Endothelial cell of umbilical vein (primary cell): Measurements from ENCODE around the gene CENPW. TPM values are rescaled to one million over a fixed set of nuclear protein-coding genes. Genes with fewer than 3 reads are reported as not detected.

Source experiments
- BruUV-seq: library from RNA; stranded (reverse); fragments of 400-500 nt; replicated peaks from 2 replicates; lab custom pipeline; 2021; lab: Mats Ljungman, UMichigan
- CTCF ChIA-PET: fragments of 300-600, 350-600 bp; sonication (Branson Sonifier 250); formaldehyde crosslinking; loops from one replicate; lab custom pipeline; 2021; ENCODE audit warnings: antibody characterized with exemption, inconsistent platforms; lab: Charles Lee
- POLR2A ChIA-PET: fragments of 300-600, 350-600 bp; sonication (Branson Sonifier 250); formaldehyde crosslinking; loops from one replicate; lab custom pipeline; 2021; ENCODE audit warnings: antibody characterized with exemption, inconsistent platforms; lab: Charles Lee
- DNase-seq: peaks from one replicate; pipeline ENCODE4 v3.0.0-alpha.2; 2011; ENCODE audit warnings: low read depth, low spot score
- FAIRE-seq: peaks from 2 replicates; lab custom pipeline; 2011; peaks lifted over from hg19 to GRCh38; lab: Jason Lieb, UNC
- H2AFZ ChIP-seq: 2 replicates; pipeline ENCODE4 v1.6.0; 2012; ENCODE audit warnings: low read depth, low read length, control low read depth, inconsistent platforms
- H3K27ac ChIP-seq: 2 replicates; pipeline ENCODE4 v1.5.1; 2011; ENCODE audit warnings: low read depth, mild to moderate bottlenecking, control low read depth, low read length, moderate library complexity; ENCODE audit not compliant: insufficient read depth
- H3K27me3 ChIP-seq, 2 experiments: 2 replicates each; pipeline versions ENCODE4 v1.6.0 to v1.6.1; 2011; ENCODE audit warnings: low read length in 2 of 2, mixed read lengths in 1 of 2; ENCODE audit not compliant: control insufficient read depth in 2 of 2, insufficient read depth in 2 of 2
- H3K36me3 ChIP-seq, 2 experiments: 2 replicates in 1 of 2; 3 replicates in 1 of 2; pipeline ENCODE4 v1.5.1; 2011; ENCODE audit warnings: low read length in 2 of 2, mild to moderate bottlenecking in 1 of 2, moderate library complexity in 1 of 2; ENCODE audit not compliant: control insufficient read depth in 2 of 2, insufficient read depth in 2 of 2; ENCODE audit errors: extremely low read depth in 1 of 2
- H3K4me1 ChIP-seq: 3 replicates; pipeline ENCODE4 v1.5.1; 2011; ENCODE audit warnings: mild to moderate bottlenecking, low read length; ENCODE audit not compliant: control insufficient read depth, insufficient read depth; ENCODE audit errors: extremely low read depth
- H3K4me2 ChIP-seq: 2 replicates; pipeline ENCODE4 v1.6.1; 2011; ENCODE audit warnings: low read length, control low read depth, mixed read lengths; ENCODE audit not compliant: insufficient read depth
- H3K4me3 ChIP-seq, 3 experiments: fragments of 200-600 bp in 1 of 3; sonication (generic), shearing (Covaris generic) in 1 of 3; replicated peaks in 1 of 3; 2 replicates each; pipeline ENCODE4 v1.5.1; 2011 to 2016; ENCODE audit warnings: control low read depth in 3 of 3, low read length in 3 of 3, mild to moderate bottlenecking in 2 of 3, inconsistent platforms in 1 of 3, low read depth in 1 of 3, moderate library complexity in 1 of 3; ENCODE audit not compliant: insufficient read depth in 1 of 3
- H3K79me2 ChIP-seq: 2 replicates; pipeline ENCODE4 v1.6.0; 2012; ENCODE audit warnings: low read length, inconsistent platforms; ENCODE audit not compliant: control insufficient read depth, insufficient read depth
- H3K9ac ChIP-seq: replicated peaks from 2 replicates; pipeline ENCODE3; 2011; ENCODE audit warnings: low read length, control low read depth; ENCODE audit not compliant: insufficient read depth; ENCODE audit errors: extremely low read depth
- H3K9me1 ChIP-seq: replicated peaks from 3 replicates; pipeline ENCODE4 v1.6.0; 2011; ENCODE audit warnings: mild to moderate bottlenecking, low read length; ENCODE audit not compliant: control insufficient read depth, insufficient read depth; ENCODE audit errors: extremely low read depth
- H3K9me3 ChIP-seq: replicated peaks from 2 replicates; pipeline ENCODE4 v1.5.1; 2012; ENCODE audit warnings: low read length, inconsistent platforms; ENCODE audit not compliant: control insufficient read depth, insufficient read depth
- H4K20me1 ChIP-seq: replicated peaks from 2 replicates; pipeline ENCODE3; 2011; ENCODE audit warnings: mild to moderate bottlenecking, low read length; ENCODE audit not compliant: control insufficient read depth, insufficient read depth; ENCODE audit errors: extremely low read depth
- CTCF ChIP-seq, 2 donors: IDR thresholded peaks; 1 replicate in 1 of 2; 2 replicates in 1 of 2; pipeline ENCODE4 v1.5.1; 2011; ENCODE audit warnings: low read length in 2 of 2, mild to moderate bottlenecking in 2 of 2, moderate library complexity in 2 of 2, control low read depth in 1 of 2, inconsistent platforms in 1 of 2, low read depth in 1 of 2; ENCODE audit not compliant: insufficient read depth in 1 of 2; ENCODE audit errors: extremely low read depth in 1 of 2
- EZH2 ChIP-seq: IDR thresholded peaks from 2 replicates; pipeline ENCODE4 v1.6.1; 2012; ENCODE audit warnings: borderline replicate concordance, low read depth, mild to moderate bottlenecking, moderate library complexity, low read length, inconsistent platforms; ENCODE audit not compliant: severe bottlenecking
- FOS ChIP-seq: IDR thresholded peaks from 2 replicates; pipeline ENCODE4 v1.6.1; 2011; ENCODE audit warnings: mild to moderate bottlenecking, low read length, moderate library complexity, borderline replicate concordance; ENCODE audit not compliant: insufficient read depth
- GATA2 ChIP-seq: IDR thresholded peaks from 2 replicates; pipeline ENCODE4 v1.7.0; 2011; ENCODE audit warnings: low read depth, mild to moderate bottlenecking, moderate library complexity, mixed read lengths, low read length; ENCODE audit not compliant: insufficient read length, insufficient read depth
- JUN ChIP-seq: IDR thresholded peaks from 2 replicates; pipeline ENCODE4 v1.6.1; 2011; ENCODE audit warnings: borderline replicate concordance, low read depth; ENCODE audit not compliant: insufficient read length, insufficient read depth
- MAX ChIP-seq: IDR thresholded peaks from 2 replicates; pipeline ENCODE4 v1.6.1; 2011; ENCODE audit not compliant: insufficient read depth, insufficient read length
- MYC ChIP-seq: IDR thresholded peaks from one replicate; pipeline ENCODE4 v1.6.1; 2011; ENCODE audit warnings: mild to moderate bottlenecking, low read depth, low read length
- POLR2A ChIP-seq: IDR thresholded peaks from 2 replicates; pipeline ENCODE4 v1.6.1; 2012; ENCODE audit warnings: low read depth, mild to moderate bottlenecking, control low read depth, low read length
- POLR2AphosphoS5 ChIP-seq: IDR thresholded peaks from 2 replicates; pipeline ENCODE4 v1.6.1; 2012; ENCODE audit warnings: low read depth, mild to moderate bottlenecking, control low read depth, low read length, moderate library complexity; ENCODE audit not compliant: insufficient read depth
- dilution Hi-C: fragments of 300-500 bp; cut with MboI; formaldehyde crosslinking; loops from one replicate; pipeline ENCODE4 v1.15.0; 2019; ENCODE audit warnings: low sequenced_read_pairs; ENCODE audit not compliant: extremely low pct_ligation_motif_present
- intact Hi-C: fragments of 100-400 bp; cut with micrococcal nuclease; formaldehyde crosslinking; loops from one replicate; pipeline ENCODE4 v1.10.0; 2022
- polyA plus RNA-seq, 4 experiments: library from polyadenylated mRNA; depleted of rRNA in 3 of 4; stranded (reverse) in 3 of 4; unstranded in 1 of 4; fragments of >200 nt; gene quantifications; 2 replicates each; pipeline versions ENCODE4 v1.2.1 to v1.2.3, GENCODE V29; 2011 to 2012; ENCODE audit warnings: missing spikeins in 1 of 4
- total RNA-seq: library from RNA; stranded (reverse); gene quantifications from 2 replicates; pipeline ENCODE4 v1.2.3, GENCODE V29; 2021

CENPW gene
- total and polyA plus RNA-seq, 2 donors (not counting 3 experiments of a cell fraction or from before 2014, with no cell fraction given) = 16.9 to 85.8 TPM

- DNase-seq (no peak), FAIRE-seq (no peak)
- Histone ChIP-seq H4K20me1 (no peaks in the 10 kb centered on the region), H3K9ac (no peak overlapping the region), H3K79me2 (no peaks in the 10 kb centered on the region), H3K27me3 (no peaks in the 10 kb centered on the region), H3K4me3 (no peak overlapping the region), H3K36me3 (no peaks in the 10 kb centered on the region), H3K4me1 (no peaks in the 10 kb centered on the region), H3K27ac (no peak overlapping the region), H2AFZ (no peak overlapping the region), H3K9me1 (no peaks in the 10 kb centered on the region), H3K9me3 (no peaks in the 10 kb centered on the region), H3K4me2 (no peak overlapping the region)
- POLR2A ChIA-PET = no interaction called here
- no TSS peak for BruUV-seq
- no peak for TF ChIP-seq POLR2AphosphoS5
- TF ChIP-seq FOS = no peak
- no peak for TF ChIP-seq EZH2
- no peak for TF ChIP-seq POLR2A
- intact Hi-C loops (no loop called here), dilution Hi-C loops (no loop called here)
- CTCF ChIA-PET = no interaction called here
Measured at GRCh38 chr6:126385536-126385935, 45.6 kb downstream of the CENPW start.

DNA sequence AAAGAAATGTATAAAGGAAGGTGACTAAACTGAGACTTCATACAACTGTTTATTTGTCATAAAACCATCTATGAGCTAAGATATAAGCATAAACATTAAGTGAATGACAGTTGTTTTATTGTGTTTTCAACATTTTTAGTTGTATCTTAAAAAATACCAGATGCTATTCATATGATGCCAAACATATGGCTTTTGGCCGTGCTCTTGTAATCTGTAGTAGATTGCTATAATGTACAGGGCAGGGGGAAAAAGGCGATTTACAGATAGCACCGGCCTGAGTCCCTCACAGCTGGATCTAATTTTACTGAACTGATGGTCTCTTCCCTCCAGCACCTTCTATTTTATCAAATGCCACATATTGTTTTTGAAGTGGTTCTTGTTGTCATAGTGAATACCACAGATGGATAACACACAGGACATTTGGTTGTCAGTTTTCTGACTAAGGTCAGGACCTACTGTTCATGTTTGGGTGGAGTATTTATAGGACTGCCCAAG is 48.2 kb downstream of the CENPW start:
- Histone ChIP-seq H2AFZ (no peak overlapping the region), H3K4me3 (no peak overlapping the region), H4K20me1 (no peaks in the 10 kb centered on the region), H3K27ac (no peak overlapping the region), H3K4me2 (no peak overlapping the region), H3K9ac (no peak overlapping the region), H3K36me3 (no peaks in the 10 kb centered on the region), H3K9me1 (no peaks in the 10 kb centered on the region), H3K79me2 (no peaks in the 10 kb centered on the region), H3K4me1 (no peaks in the 10 kb centered on the region), H3K27me3 (no peaks in the 10 kb centered on the region), H3K9me3 (no peaks in the 10 kb centered on the region)
- ChIA-PET CTCF (no interaction called here), POLR2A (no interaction called here)
- dilution Hi-C loops = no loop called here
- no peak for TF ChIP-seq JUN
- TF ChIP-seq POLR2A = no peak
- no peak for TF ChIP-seq CTCF (IDR thresholded peaks at IDR 0.05; ENCODE audit: extremely low read depth in 1 of 2, insufficient read depth in 1 of 2, low read depth in 1 of 2, low read length in 2 of 2)
- no peak for TF ChIP-seq MAX
- TF ChIP-seq MYC = no peak
- TF ChIP-seq EZH2 = no peak
- no peak for TF ChIP-seq POLR2AphosphoS5
- no peak for TF ChIP-seq GATA2
- TF ChIP-seq FOS = no peak
- FAIRE-seq = no peak
- no peak for DNase-seq
- intact Hi-C loops = no loop called here
- no TSS peak for BruUV-seq
